ENCODE results near the gene SCG5. TPM values are rescaled to one million over a fixed set of nuclear protein-coding genes. Genes with fewer than 3 reads are reported as not detected.

The SCG5 gene
- total and polyA plus RNA-seq, 10 of the 15 experiments (the other 5 are each of a cell fraction or from before 2014, with no cell fraction given), result 0.13 to 0.62 (median 0.48) TPM

- DNase-seq (ENCODE audit: low read depth, low spot score) (no peak), FAIRE-seq (no peak), ATAC-seq (no peak)
- RAD21 ChIA-PET (ENCODE audit: unreplicated experiment), result no interaction called here
- WGBS (ENCODE audit: insufficient coverage, insufficient replicate concordance, low lambda C conversion rate, missing lambda C conversion rate), result 46% methylated on average over 6 of the region's 6 CpGs
- H3K4me1 ChIP-seq (ENCODE audit: control insufficient read depth, insufficient read depth, low read length), result no peaks in the 10 kb centered on the region
- peaks cover 0 to 2% of the 10 kb centered on the region in 2 experiments; a peak in 1 of 4 replicates for H3K27me3 ChIP-seq (replicated peaks in 1 of 2; ENCODE audit: control insufficient read depth in 2 of 2, insufficient read depth in 2 of 2, low read length in 1 of 2)
- no peak overlapping the region for H2AFZ ChIP-seq (ENCODE audit: control insufficient read depth, low read depth, low read length)
- H3K9me3 ChIP-seq (replicated peaks; ENCODE audit: control insufficient read depth, insufficient read depth, low read length), result no peaks in the 10 kb centered on the region
- no peaks in the 10 kb centered on the region for H3K36me3 ChIP-seq (ENCODE audit: control insufficient read depth in 2 of 2, insufficient read depth in 2 of 2, low read length in 1 of 2)
- CTCF ChIA-PET, result interaction anchor here (1.1 to 3.7 kb wide), 3 partner anchors 13 to 261 kb away, joined by 3 to 16 read pairs (median 3); no protein-coding TSS in a partner anchor
- POLR2A ChIA-PET, result no interaction called here
- no peak overlapping the region for H3K27ac ChIP-seq (ENCODE audit: control insufficient read depth, insufficient read depth)
- no peak overlapping the region for H3K9ac ChIP-seq (ENCODE audit: control insufficient read depth, insufficient read depth, low read length)
- no peak overlapping the region for H3K4me2 ChIP-seq (ENCODE audit: control insufficient read depth, insufficient read depth)
- no peak overlapping the region for H3K4me3 ChIP-seq
- H4K20me1 ChIP-seq (ENCODE audit: control insufficient read depth, insufficient read depth), result no peaks in the 10 kb centered on the region
- intact Hi-C loops (cut with micrococcal nuclease; ENCODE audit: unreplicated experiment), result no loop called here
- H3K79me2 ChIP-seq (ENCODE audit: control insufficient read depth, insufficient read depth, low read length), result no peaks in the 10 kb centered on the region
- no TSS peak for BruUV-seq (replicated peaks)
- in situ Hi-C loops (cut with MboI), result no loop called here
- SMC1A ChIA-PET (ENCODE audit: uncharacterized antibody, unreplicated experiment), result interaction anchor here (1.2 kb wide), 1 partner anchor 168 kb away, joined by 3 read pairs; no protein-coding TSS in a partner anchor
- no peak for TF ChIP-seq BACH1 (IDR thresholded peaks at IDR 0.05; ENCODE audit: borderline replicate concordance)
- TF ChIP-seq MAX (IDR thresholded peaks at IDR 0.05; ENCODE audit: low read depth, low read length), result no peak
- no peak for TF ChIP-seq RAD21 (IDR thresholded peaks at IDR 0.05; ENCODE audit: insufficient read depth, low read depth, low read length)
- TF ChIP-seq, protein P1, sequence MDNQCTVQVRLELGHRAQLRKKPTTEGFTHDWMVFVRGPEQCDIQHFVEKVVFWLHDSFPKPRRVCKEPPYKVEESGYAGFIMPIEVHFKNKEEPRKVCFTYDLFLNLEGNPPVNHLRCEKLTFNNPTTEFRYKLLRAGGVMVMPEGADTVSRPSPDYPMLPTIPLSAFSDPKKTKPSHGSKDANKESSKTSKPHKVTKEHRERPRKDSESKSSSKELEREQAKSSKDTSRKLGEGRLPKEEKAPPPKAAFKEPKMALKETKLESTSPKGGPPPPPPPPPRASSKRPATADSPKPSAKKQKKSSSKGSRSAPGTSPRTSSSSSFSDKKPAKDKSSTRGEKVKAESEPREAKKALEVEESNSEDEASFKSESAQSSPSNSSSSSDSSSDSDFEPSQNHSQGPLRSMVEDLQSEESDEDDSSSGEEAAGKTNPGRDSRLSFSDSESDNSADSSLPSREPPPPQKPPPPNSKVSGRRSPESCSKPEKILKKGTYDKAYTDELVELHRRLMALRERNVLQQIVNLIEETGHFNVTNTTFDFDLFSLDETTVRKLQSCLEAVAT (IDR thresholded peaks at IDR 0.05), result no peak
- no peak for TF ChIP-seq ZBED1 (IDR thresholded peaks at IDR 0.05; ENCODE audit: borderline replicate concordance)
- TF ChIP-seq TARDBP (IDR thresholded peaks at IDR 0.05; ENCODE audit: borderline replicate concordance), result no peak
- TF ChIP-seq ATF3 (IDR thresholded peaks at IDR 0.05; ENCODE audit: borderline replicate concordance, extremely low read depth, low read depth, low read length), result no peak
- TF ChIP-seq YY1 (IDR thresholded peaks at IDR 0.05; ENCODE audit: low read depth, low read length), result no peak
- TF ChIP-seq IKZF1 (conservative IDR thresholded peaks at IDR 0.05), result no peak
- no peak for TF ChIP-seq BMI1 (IDR thresholded peaks at IDR 0.05; ENCODE audit: borderline replicate concordance)
- TF ChIP-seq NRF1 (conservative IDR thresholded peaks at IDR 0.05; ENCODE audit: low read depth, low read length), result no peak
- no peak for TF ChIP-seq SUPT20H (IDR thresholded peaks at IDR 0.05; ENCODE audit: borderline replicate concordance, control insufficient read depth, low read depth, low read length)
- no peak for TF ChIP-seq NR2F1 (conservative IDR thresholded peaks at IDR 0.05)
- no peak for TF ChIP-seq HDAC2 (IDR thresholded peaks at IDR 0.05)
- no peak for TF ChIP-seq CUX1 (IDR thresholded peaks at IDR 0.05; ENCODE audit: insufficient replicate concordance, low read depth, low read length)
- no peak for TF ChIP-seq KAT2A (conservative IDR thresholded peaks at IDR 0.05; ENCODE audit: control insufficient read depth, low read depth, low read length)
Measured at GRCh38 chr15:32675466-32675865, 34.0 kb downstream of the SCG5 start.
